ENCODE data around the gene CELF1.

DNA sequence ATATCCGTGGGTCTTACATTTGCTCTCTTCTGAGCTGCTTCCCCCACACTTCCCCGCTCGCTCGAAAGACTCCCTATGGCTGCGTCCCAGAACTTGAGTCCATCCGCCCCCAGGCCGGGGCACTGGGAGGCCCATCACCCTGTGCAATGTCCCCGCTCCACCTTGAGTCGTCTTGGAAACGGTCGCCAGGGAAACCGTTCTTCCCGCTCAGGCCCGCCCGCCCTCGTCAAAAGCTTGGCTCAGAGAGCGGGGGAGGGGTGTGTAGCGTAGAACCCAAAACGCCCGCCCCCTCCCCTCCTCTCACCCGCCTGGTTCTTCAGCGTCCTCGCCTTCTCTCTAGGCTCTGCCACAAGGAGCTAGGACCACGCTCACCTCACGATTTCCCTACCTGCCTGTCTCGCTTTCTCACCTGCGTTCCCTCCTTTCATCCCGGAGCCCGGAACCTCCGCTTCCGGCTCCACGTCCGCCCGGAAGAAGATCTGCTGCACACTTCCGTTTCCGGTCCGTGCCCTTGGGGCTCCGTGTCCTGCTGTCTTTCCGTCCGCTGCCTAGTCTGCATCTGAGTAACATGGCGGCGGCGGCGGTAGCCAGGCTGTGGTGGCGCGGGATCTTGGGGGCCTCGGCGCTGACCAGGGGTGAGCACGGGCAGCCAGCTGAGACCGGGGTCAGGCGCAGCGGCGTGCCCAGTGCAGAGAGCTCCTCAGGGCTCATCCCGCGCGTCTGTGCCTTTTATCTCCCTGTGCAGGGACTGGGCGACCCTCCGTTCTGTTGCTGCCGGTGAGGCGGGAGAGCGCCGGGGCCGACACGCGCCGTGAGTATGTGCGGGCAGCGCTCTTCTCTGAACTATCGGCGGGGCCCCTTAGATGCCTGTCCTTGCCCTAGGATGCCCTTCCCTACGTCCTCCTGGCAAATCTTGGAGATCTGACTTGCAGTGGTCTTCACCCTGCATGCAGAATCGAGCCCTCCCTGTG lies 25.9 kb upstream of the CELF1 start, which contains the start of the genes KBTBD4 and NDUFS3:
- no peak for TF ChIP-seq CTCF (IDR thresholded peaks at IDR 0.05; ENCODE audit: poor library complexity)
- TF ChIP-seq EZH2phosphoT487 (IDR thresholded peaks at IDR 0.05; ENCODE audit: low read depth, severe bottlenecking, unreplicated experiment): no peak
- no peak for TF ChIP-seq EZH2 (IDR thresholded peaks at IDR 0.05; ENCODE audit: borderline replicate concordance)

All from hepatocyte (in vitro differentiated cells).